Right ventricle myocardium inferior (tissue), 1 donor: ENCODE data around the gene RERE. TPM values are rescaled to one million over a fixed set of nuclear protein-coding genes. Genes with fewer than 3 reads are reported as not detected.
"Not testable (repeated sequence)": the region's sequence is repeated elsewhere in the genome, so short reads cannot be mapped to it uniquely, and the experiment has no call there.

ENCODE experiments used
- ATAC-seq: fragments of 200-7000 bp; cut with Tn5 transposase; one replicate; pipeline ENCODE4 v1.9.1; 2020; ENCODE audit warnings: mild to moderate bottlenecking, moderate library complexity
- DNase-seq: peaks from one replicate; pipeline ENCODE4 v3.0.0; 2021; ENCODE audit errors: missing footprints
- intact Hi-C: fragments of 100-400 bp; cut with DNase I; formaldehyde crosslinking; loops from one replicate; pipeline ENCODE4 v1.11.0; 2022
- total RNA-seq: library from RNA; stranded (reverse); fragmentation: NEBNext Ultra II Directional; extraction: Animal tissue kit (Norgen Biotek cat#: 25700); gene quantifications from one replicate; pipeline ENCODE4 v1.2.1, GENCODE V29; 2021
- donor health status: DM: no; HTN: yes; CAD: no; lungs with severe emphysema.

Gene RERE
- total RNA-seq, 1 donor from 2014 or later = 133 TPM

GRCh38 chr1:8845104-8846097 lies 28.0 kb upstream of the RERE start:
- DNase-seq = no peak
- ATAC-seq = no peak
- intact Hi-C loops = loop anchor here (5.0 to 10.0 kb wide), 3 partner anchors 118 to 871 kb away; no protein-coding TSS in a partner anchor

GRCh38 chr1:8844501-8845006 lies 27.1 kb upstream of the RERE start:
- ATAC-seq (peak; percentile 45), DNase-seq (no peak)
- intact Hi-C loops = loop anchor here (5.0 to 10.0 kb wide), 3 partner anchors 117 to 870 kb away; no protein-coding TSS in a partner anchor

DNA sequence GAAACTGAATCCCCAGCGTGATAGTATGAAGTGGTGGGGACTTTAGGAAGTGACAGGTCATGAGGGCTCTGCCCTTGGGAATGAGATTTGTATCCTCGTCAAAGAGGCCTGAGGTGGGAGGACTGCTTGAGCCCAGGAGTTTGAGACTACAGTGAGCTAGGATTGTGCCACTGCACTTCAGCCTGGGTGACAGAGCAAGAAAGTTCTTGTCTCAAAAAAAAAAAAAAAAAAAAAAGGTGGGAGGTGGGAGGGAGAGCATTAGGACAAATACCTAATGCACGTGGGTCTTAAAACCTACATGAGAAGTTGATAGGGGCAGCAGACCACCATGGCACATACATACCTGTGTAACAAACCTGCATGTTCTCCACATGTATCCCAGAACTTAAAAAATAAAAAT lies 24.0 kb upstream of the RERE start:
- DNase-seq (no peak), ATAC-seq (no peak)
- intact Hi-C loops = loop anchor here (10.0 kb wide), 1 partner anchor 867 kb away; no protein-coding TSS in a partner anchor

- intact Hi-C loops = loop anchor here (10.0 kb wide), 1 partner anchor 865 kb away; no protein-coding TSS in a partner anchor
- ATAC-seq (no peak), DNase-seq (no peak)
Observed at GRCh38 chr1:8839990-8840389, 22.6 kb upstream of the RERE start.

DNA sequence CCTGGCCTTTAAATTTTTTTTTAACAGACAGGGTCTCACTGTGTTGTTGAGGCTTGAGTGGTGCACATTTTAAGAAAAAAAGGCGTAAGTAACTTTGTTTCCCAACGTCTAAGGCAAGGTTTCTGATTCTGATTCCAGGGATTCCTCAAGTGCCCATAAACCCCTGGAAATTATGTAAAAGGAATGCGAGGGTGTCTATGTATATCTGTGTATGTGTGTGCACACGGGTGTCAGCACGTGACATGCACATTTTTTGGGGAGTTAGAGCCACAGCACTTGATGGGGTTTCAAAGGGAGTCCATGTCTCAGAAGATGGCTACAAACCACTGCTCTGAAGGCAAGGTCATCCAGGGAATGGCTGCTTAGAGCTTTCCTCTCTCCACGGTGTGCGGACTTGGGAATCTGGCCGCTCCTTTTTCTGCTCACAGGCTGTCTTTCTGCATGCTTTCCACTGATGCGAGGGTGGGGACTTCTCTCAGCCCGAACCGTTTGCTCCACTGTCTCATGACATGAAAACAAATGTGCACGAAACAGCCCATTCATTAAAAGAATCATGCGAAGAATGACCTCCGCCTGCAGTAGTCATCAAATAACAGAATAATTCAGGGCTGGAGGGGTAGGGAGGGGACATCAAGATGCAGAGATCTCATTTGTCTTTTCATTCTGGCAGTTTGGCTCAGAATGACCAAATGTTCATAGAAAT lies 18.7 kb upstream of the RERE start:
- intact Hi-C loops = no loop called here
- ATAC-seq (no peak), DNase-seq (no peak)

- ATAC-seq (no peak), DNase-seq (no peak)
- intact Hi-C loops = no loop called here
Observed at GRCh38 chr1:8831340-8831739, 13.9 kb upstream of the RERE start.

DNA sequence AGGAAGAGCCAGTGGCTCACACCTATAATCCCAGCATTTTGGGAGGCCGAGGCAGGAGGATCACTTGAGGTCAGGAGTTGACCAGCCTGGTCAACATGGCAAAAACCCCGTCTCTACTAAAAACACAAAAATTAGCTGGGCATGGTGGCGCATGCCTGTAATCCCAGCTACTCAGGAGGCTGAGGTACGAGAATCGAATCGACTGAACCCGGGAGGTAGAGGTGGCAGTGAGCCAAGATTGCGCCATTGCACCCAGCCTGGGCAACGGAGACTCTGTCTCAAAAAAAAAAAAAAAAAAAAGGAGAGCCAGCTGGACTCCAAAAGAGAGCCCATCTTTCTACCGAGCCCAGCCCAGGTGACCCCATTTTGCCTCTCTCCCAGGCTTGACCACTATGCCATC lies 13.3 kb upstream of the RERE start:
- ATAC-seq, intact Hi-C loops, DNase-seq: not testable (repeated sequence)

- ATAC-seq = peak; percentile 32
- DNase-seq = no peak
- intact Hi-C loops = no loop called here
Observed at GRCh38 chr1:8825985-8826481, 8.6 kb upstream of the RERE start.

DNA sequence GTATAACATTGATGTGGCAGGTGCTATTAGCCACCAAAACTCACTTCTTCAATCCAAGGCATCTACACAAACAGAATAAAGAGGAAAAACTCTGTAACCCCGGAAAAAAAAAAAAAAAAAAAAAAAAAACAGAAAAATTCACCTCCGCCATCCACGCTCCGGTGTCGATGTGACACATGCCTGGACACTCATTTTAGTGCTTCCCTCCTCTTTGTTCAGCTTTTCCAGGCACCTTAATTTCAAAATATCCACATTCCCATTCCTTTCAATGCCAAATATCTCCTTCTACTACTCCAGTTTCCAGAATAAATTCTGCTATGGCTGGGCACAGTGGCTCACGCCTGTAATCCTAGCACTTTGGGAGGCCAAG lies 5.8 kb upstream of the RERE start:
- intact Hi-C loops = no loop called here
- ATAC-seq (no peak), DNase-seq (no peak)

- DNase-seq (no peak), ATAC-seq (peak; percentile 69)
- intact Hi-C loops = no loop called here
Observed at GRCh38 chr1:8822373-8823294, 5.2 kb upstream of the RERE start.

DNA sequence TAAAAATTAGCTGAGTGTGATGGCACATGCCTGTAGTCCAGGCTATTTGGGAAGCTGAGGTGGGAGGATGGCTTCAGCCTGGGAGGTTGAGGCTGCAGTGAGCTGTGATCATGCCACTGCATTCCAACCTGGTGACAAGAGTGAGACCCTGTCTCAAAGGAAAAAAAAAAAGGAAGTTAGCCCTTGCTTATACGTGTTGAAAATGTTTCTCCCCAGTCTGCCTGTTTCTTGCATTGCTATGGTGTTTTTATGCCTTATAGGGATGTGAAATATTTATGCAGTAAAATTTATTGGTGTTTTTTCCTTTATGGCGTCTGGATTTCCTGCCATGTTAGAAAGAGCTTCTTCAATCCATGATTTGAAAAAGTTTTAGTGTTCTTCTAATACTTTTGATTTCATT lies 3.6 kb upstream of the RERE start:
- ATAC-seq (no peak), DNase-seq (no peak)
- intact Hi-C loops = no loop called here

DNA sequence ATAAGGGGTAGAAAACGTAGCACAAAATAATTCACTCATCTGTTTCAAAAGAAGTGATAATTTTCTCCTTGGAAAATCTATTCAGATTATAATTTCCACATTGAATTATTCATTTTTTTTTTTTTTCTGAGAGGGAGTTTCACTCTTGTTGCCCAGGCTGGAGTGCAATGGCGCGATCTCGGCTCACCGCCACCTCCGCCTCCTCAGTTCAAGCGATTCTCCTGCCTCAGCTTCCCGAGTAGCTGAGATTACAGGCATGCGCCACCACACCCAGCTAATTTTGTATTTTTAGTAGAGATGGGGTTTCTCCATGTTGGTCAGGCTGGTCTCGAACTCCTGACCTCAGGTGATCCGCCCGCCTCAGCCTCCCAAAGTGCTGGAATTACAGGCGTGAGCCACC lies 1.3 kb upstream of the RERE start:
- DNase-seq, intact Hi-C loops, ATAC-seq: not testable (repeated sequence)

DNA sequence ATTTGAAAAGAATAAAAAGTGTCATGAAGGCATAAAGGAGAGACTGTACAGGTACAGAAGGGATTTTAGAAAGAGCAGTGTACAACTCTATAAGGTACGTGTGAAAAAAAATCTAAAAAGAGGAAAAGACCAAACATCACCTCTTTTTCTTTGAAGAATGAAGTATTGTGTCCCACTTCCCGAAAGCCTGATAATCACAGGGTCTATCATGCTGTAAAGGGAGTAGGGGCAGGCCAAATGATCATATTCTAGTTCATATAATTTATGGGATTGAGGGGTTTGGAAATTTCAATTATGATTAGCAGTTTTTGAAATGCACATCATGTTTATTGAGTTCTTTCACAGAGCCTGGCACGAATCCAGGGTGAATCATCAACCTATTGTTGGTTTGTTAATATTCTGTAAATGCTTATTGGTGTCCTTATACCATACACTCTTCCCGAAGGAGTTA lies 910 bp upstream of the RERE start:
- ATAC-seq (no peak), DNase-seq (no peak)
- intact Hi-C loops = no loop called here

- ATAC-seq = peak; percentile 17
Observed at GRCh38 chr1:8816831-8817411, 519 bp downstream of the RERE start.

GRCh38 chr1:8816264-8816663 lies 1.2 kb downstream of the RERE start:
- no peak for ATAC-seq
- intact Hi-C loops = loop anchor here (2.0 kb wide), 1 partner anchor 37 kb away; no protein-coding TSS in a partner anchor

More at GRCh38 chr1:8816831-8817411, 519 bp downstream of the RERE start:
- intact Hi-C loops = loop anchor here (2.0 kb wide), 1 partner anchor 36 kb away; no protein-coding TSS in a partner anchor
- DNase-seq = no peak

DNA sequence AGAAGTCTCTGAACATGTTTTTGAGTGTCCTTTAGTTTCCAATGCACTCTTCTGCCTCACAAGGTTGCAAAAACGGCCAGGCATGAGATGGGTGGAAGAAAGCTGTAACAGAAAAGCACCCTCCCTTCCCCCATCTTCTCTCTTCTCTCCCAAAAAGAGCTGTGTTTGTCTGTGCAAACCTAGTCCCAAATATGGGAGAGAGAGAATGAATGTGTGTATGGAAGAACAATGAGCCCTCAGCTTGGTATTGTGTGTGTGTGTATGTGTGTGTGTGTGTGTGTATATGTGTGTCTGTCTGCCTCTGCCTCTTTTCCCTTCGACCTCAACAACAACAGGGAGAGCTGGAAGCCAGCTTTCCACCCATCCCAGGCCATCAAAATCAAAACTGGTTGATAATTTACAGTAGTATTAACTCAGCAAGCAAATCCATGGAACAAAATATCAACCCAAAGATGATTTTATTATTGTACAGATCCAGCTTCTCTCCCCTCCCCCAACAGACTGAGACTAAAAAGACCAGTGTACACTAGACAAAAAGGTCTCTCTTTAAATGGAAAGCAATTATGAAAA lies 1.8 kb downstream of the RERE start:
- intact Hi-C loops = loop anchor here (2.0 kb wide), 1 partner anchor 37 kb away; no protein-coding TSS in a partner anchor
- no peak for ATAC-seq
- no peak for DNase-seq

More at GRCh38 chr1:8816264-8816663, 1.2 kb downstream of the RERE start:
- no peak for DNase-seq

DNA sequence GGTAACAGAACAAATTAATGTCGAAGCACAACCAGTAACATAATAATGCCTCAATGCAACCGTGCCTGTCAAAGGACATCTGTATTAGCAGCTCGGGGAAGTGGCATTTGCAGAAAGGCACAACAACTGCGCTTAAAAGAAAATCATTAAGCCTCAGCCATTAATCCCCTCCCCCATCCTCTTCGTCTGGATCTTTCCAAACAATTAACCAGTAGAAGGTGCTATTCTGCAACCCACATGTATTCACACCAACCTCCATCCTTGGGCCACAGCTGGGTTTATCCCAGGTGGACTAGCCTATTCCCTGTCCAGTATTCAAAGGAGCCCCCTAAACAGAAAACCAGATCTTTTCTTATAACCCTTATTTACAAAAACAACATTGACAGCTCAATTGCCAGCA lies 2.6 kb downstream of the RERE start:
- intact Hi-C loops = no loop called here
- DNase-seq (no peak), ATAC-seq (no peak)
